HepG2 (cell line): Measurements from ENCODE around the gene ITCH. TPM values are rescaled to one million over a fixed set of nuclear protein-coding genes. Genes with fewer than 3 reads are reported as not detected.

ENCODE experiments used
- ATF7 ChIP-seq, 2 experiments: fragments of 450-650 bp in 1 of 2; sonication (generic) in 1 of 2; formaldehyde crosslinking in 1 of 2; IDR thresholded peaks; 2 replicates each; pipeline versions ENCODE4 v1.4.0 to v1.6.1; 2016 to 2020; ENCODE audit warnings: antibody characterized with exemption in 1 of 2, mild to moderate bottlenecking in 1 of 2, missing genetic modification reagents in 1 of 2
- GTF2F1 ChIP-seq: fragments of 150-350 bp; IDR thresholded peaks from 2 replicates; pipeline ENCODE4 v1.6.1; 2014; ENCODE audit warnings: low read length
- HOMEZ ChIP-seq: IDR thresholded peaks from 2 replicates; pipeline ENCODE4 v1.6.1; 2016; ENCODE audit warnings: low read depth
- MTA3 ChIP-seq: sonication (generic); formaldehyde crosslinking; IDR thresholded peaks from 2 replicates; pipeline ENCODE4 v1.4.0; 2020; ENCODE audit warnings: missing genetic modification reagents
- NFRKB ChIP-seq: fragments of 450-650 bp; IDR thresholded peaks from 2 replicates; pipeline ENCODE4 v1.6.1; 2017
- PLRG1 ChIP-seq: fragments of 450-650 bp; conservative IDR thresholded peaks from 2 replicates; pipeline ENCODE4 v1.6.1; 2016
- RBFOX2 ChIP-seq: fragments of 200-400 bp; formaldehyde crosslinking; IDR thresholded peaks from 2 replicates; pipeline ENCODE4 v1.6.1; 2017; ENCODE audit warnings: low read depth, mild to moderate bottlenecking, low read length
- ZFX ChIP-seq: sonication (generic); formaldehyde crosslinking; IDR thresholded peaks from 2 replicates; pipeline ENCODE4 v1.4.0; 2020; ENCODE audit warnings: mild to moderate bottlenecking, low read depth, missing genetic modification reagents, moderate library complexity
- ZNF318 ChIP-seq: sonication (generic); formaldehyde crosslinking; IDR thresholded peaks from 2 replicates; pipeline ENCODE4 v1.4.0; 2020; ENCODE audit warnings: mild to moderate bottlenecking, missing genetic modification reagents
- ZNF503 ChIP-seq: sonication (generic); formaldehyde crosslinking; IDR thresholded peaks from 2 replicates; pipeline ENCODE4 v1.4.0; 2020; ENCODE audit warnings: missing genetic modification reagents
- ZNF530 ChIP-seq: sonication (generic); formaldehyde crosslinking; IDR thresholded peaks from 2 replicates; pipeline ENCODE4 v1.5.0; 2020; ENCODE audit warnings: low read depth, mild to moderate bottlenecking, missing genetic modification reagents
- ZNF619 ChIP-seq: sonication (generic); formaldehyde crosslinking; IDR thresholded peaks from 2 replicates; pipeline ENCODE4 v1.4.0; 2020; ENCODE audit warnings: mild to moderate bottlenecking, missing genetic modification reagents
- ZNF747 ChIP-seq: sonication (generic); formaldehyde crosslinking; IDR thresholded peaks from 2 replicates; pipeline ENCODE4 v1.8.1; 2023; ENCODE audit warnings: missing genetic modification reagents, mild to moderate bottlenecking, borderline replicate concordance
- ZNF777 ChIP-seq: sonication (generic); formaldehyde crosslinking; IDR thresholded peaks from 2 replicates; pipeline ENCODE4 v1.4.0; 2020; ENCODE audit warnings: missing genetic modification reagents
- ZXDC ChIP-seq: sonication (generic); formaldehyde crosslinking; IDR thresholded peaks from 2 replicates; pipeline ENCODE4 v1.5.0; 2020; ENCODE audit warnings: mild to moderate bottlenecking, missing genetic modification reagents
- polyA plus RNA-seq, 8 experiments: library from polyadenylated mRNA; depleted of rRNA in 3 of 8; stranded (reverse) in 7 of 8; unstranded in 1 of 8; fragments of >200 nt; fragmentation: Illumina TruSeq in 4 of 8; extraction: Trizol in 4 of 8; gene quantifications; 2 replicates each; pipeline versions ENCODE4 v1.2.1 to v1.2.3, GENCODE V29; 2011 to 2016; ENCODE audit warnings: low read depth in 4 of 8, missing spikeins in 1 of 8, mixed read lengths in 1 of 8; ENCODE audit not compliant: insufficient read depth in 1 of 8
- total RNA-seq, 5 experiments: library from RNA; depleted of rRNA; stranded (reverse); fragments of >200 nt; fragmentation: Illumina TruSeq; extraction: Trizol; gene quantifications; 2 replicates each; pipeline ENCODE4 v1.2.3, GENCODE V29; 2016; ENCODE audit warnings: low read depth in 1 of 5

ITCH gene
- total and polyA plus RNA-seq, 2 of the 13 experiments (the other 11 are each of a cell fraction or from before 2014, with no cell fraction given) = 20.5 to 112 TPM

GRCh38 chr20:34515484-34516246, 152.6 kb downstream of the ITCH start (continued):
- TF ChIP-seq HOMEZ (CRISPR knock-in tag) = no peak; the same call in 1 of the 2 replicates
- no peak for TF ChIP-seq NFRKB
- no peak for TF ChIP-seq GTF2F1
- TF ChIP-seq ZNF777 = no peak
- TF ChIP-seq MTA3 (CRISPR knock-in tag) = no peak
- TF ChIP-seq ATF7 (IDR thresholded peaks at IDR 0.05) = no peak
- TF ChIP-seq ATF7 (CRISPR knock-in tag; IDR thresholded peaks at IDR 0.05) = no peak
- no peak; the same call in 1 of the 2 replicates for TF ChIP-seq ZNF318
- no peak; the same call in 1 of the 2 replicates for TF ChIP-seq ZXDC (CRISPR knock-in tag)
- TF ChIP-seq ZNF747 (CRISPR knock-in tag) = no peak; the same call in 1 of the 2 replicates
- TF ChIP-seq ZNF619 (CRISPR knock-in tag) = peak; percentile 38; the same call in 1 of the 2 replicates
- TF ChIP-seq ZNF503 (CRISPR knock-in tag) = 0 out of 2 replicates have a peak, but pooled peaks have one; percentile 2
- TF ChIP-seq ZFX (CRISPR knock-in tag) = peak; percentile 44; the same call in 1 of the 2 replicates
- TF ChIP-seq ZNF530 (CRISPR knock-in tag) = no peak
- TF ChIP-seq PLRG1 = no peak
- TF ChIP-seq RBFOX2 = no peak
